IPS-20b (cell line): ENCODE data around the gene PRKACB.
"Not testable (repeated sequence)": the region's sequence is repeated elsewhere in the genome, so short reads cannot be mapped to it uniquely, and the experiment has no call there.

Experiments
- H3K27ac ChIP-seq: one replicate; pipeline ENCODE4 v1.5.1; 2013; ENCODE audit warnings: low read length
- H3K27me3 ChIP-seq: 2 replicates; pipeline ENCODE4 v1.6.1; 2013; ENCODE audit warnings: mild to moderate bottlenecking, low read length, inconsistent platforms; ENCODE audit not compliant: insufficient read depth
- H3K36me3 ChIP-seq: 2 replicates; pipeline ENCODE4 v1.6.1; 2013; ENCODE audit warnings: low read depth, mild to moderate bottlenecking, inconsistent platforms, low read length, moderate library complexity; ENCODE audit not compliant: insufficient read depth
- H3K4me1 ChIP-seq: 2 replicates; pipeline ENCODE4 v1.6.1; 2013; ENCODE audit warnings: mild to moderate bottlenecking, control low read depth, inconsistent platforms, low read length, moderate library complexity; ENCODE audit not compliant: insufficient read depth
- H3K4me3 ChIP-seq: 2 replicates; pipeline ENCODE4 v1.5.1; 2013; ENCODE audit warnings: mild to moderate bottlenecking, low read length, inconsistent platforms
- H3K9ac ChIP-seq: 2 replicates; pipeline ENCODE4 v1.6.1; 2013; ENCODE audit warnings: low read depth, mild to moderate bottlenecking, inconsistent platforms, low read length, moderate library complexity
- H3K9me3 ChIP-seq: 2 replicates; pipeline ENCODE4 v1.6.1; 2013; ENCODE audit warnings: mild to moderate bottlenecking, low read depth, low read length, inconsistent platforms; ENCODE audit not compliant: insufficient read depth

The PRKACB gene

DNA sequence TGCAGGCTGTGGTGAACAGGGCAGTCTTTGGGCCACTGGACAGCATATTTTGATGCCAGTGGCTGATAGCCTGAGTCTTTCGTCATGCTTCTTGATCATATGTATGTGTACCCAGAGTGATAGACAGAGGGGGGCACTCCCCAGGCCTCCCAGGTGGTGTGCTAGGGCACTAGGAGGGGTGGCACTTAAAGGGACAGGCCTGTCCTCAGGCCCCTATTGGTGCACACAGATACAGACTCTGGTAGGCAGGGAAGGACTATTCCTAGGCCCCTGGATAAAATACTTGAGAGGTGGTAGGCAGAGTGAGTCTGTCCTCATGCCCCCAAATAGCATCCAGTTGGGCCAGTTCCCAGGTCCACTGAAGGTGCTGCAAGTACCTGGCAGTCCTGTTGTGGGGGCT is 80.8 kb downstream of the PRKACB start:
- Histone ChIP-seq H3K4me1 (no peaks in the 10 kb centered on the region), H3K27ac (no peak overlapping the region), H3K36me3 (no peaks in the 10 kb centered on the region)

DNA sequence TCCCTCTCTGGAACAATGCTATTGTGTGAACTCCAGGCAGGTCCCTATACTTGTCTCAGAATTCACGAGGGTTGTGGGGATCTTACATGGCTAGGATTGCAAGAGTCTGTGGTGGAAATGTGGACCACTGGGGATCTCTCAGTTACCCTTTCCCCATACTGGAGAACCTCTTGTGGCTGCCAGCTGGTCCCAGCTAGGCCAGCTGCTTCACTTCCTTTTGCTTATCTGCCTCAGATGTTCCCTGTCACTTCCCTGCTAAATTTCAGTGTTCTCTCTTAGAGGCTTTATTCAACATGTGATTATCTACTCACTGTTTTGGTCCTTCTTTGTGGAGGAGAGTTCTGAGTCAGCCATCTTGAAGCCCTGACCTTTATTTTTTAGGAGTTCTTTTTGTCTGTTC is 81.6 kb downstream of the PRKACB start:
- Histone ChIP-seq H3K27ac (no peak overlapping the region), H3K9me3 (no peaks in the 10 kb centered on the region), H3K4me3 (no peak overlapping the region), H3K4me1 (no peaks in the 10 kb centered on the region), H3K27me3 (no peaks in the 10 kb centered on the region), H3K36me3 (no peaks in the 10 kb centered on the region), H3K9ac (no peak overlapping the region)

More for the DNA sequence above, 80.8 kb downstream of the PRKACB start:
- Histone ChIP-seq H3K9me3 (no peaks in the 10 kb centered on the region), H3K9ac (no peak overlapping the region), H3K27me3 (no peaks in the 10 kb centered on the region), H3K4me3 (no peak overlapping the region)

DNA sequence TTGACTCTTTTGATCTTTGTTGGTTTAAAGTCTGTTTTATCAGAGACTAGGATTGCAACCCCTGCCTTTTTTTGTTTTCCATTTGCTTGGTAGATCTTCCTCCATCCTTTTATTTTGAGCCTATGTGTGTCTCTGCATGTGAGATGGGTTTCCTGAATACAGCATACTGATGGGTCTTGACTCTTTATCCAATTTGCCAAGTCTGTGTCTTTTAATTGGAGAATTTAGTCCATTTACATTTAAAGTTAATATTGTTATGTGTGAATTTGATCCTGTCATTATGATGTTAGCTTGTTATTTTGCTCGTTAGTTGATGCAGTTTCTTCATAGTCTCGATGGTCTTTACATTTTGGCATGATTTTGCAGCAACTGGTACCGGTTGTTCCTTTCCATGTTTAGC is 88.6 kb downstream of the PRKACB start:
- not testable (repeated sequence) for H3K4me3 ChIP-seq, H3K4me1 ChIP-seq, H3K27ac ChIP-seq, H3K9me3 ChIP-seq, H3K9ac ChIP-seq, H3K27me3 ChIP-seq, H3K36me3 ChIP-seq

DNA sequence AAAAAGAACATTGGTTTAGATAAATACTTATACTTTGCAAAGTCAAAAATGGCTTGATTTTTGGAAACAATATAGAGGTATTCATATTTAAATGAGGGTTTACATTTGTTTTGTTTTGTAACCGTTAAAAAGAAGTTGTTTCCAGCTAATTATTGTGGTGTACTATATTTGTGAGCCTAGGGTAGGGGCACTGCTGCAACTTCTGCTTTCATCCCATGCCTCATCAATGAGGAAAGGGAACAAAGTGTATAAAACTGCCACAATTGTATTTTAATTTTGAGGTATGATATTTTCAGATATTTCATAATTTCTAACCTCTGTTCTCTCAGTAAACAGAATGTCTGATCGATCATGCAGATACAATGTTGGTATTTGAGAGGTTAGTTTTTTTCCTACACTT is 92.2 kb downstream of the PRKACB start:
- peaks cover 7% of the 10 kb centered on the region; the same call in 1 of the 2 replicates for H3K36me3 ChIP-seq
- H3K4me1 ChIP-seq = no peaks in the 10 kb centered on the region
- no peak overlapping the region for H3K4me3 ChIP-seq
- H3K9ac ChIP-seq = no peak overlapping the region
- peaks cover 8% of the 10 kb centered on the region; the same call in 1 of the 2 replicates for H3K9me3 ChIP-seq
- H3K27me3 ChIP-seq = no peaks in the 10 kb centered on the region
- no peak overlapping the region for H3K27ac ChIP-seq

DNA sequence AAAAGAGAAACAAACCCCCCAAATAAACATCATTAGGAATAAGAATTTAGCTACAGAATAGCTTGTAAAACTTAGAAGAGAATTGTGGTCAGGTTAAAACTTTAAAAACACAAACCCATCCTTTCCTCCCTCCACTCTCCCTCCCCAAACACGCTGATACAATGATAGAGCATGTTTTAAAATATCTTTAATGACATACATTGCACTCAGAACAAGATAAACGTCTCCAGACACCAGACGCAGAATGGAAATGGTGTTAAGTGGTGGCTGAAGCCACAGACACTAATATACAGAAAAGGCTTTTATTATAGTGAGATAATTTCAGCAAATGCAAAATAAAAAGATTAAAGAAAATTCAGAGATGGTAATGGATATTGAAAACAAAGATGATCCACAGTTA is 98.6 kb downstream of the PRKACB start:
- Histone ChIP-seq H3K4me3 (no peak overlapping the region), H3K27ac (no peak overlapping the region), H3K9ac (no peak overlapping the region), H3K27me3 (no peaks in the 10 kb centered on the region), H3K4me1 (no peaks in the 10 kb centered on the region), H3K36me3 (no peaks in the 10 kb centered on the region), H3K9me3 (no peaks in the 10 kb centered on the region)

DNA sequence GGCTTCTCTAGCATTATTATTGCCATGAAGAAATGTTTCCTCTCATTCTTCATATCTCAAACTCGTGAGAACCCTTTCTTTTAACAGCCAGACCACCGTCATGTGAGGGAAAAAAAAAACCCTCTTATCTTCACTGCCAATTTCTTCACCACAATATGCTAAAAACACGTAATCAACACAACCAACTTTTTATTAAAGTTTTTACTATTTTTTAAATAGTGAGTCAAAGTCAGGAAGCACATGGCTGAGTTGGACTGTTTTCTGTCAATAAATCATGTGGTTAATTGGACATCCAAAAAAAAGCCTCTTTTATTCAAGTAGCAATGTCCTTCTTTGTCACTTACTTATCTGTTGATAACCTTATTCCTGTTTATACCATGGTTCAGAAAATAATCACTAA is 101.5 kb downstream of the PRKACB start:
- Histone ChIP-seq H3K4me3 (no peak overlapping the region), H3K9ac (no peak overlapping the region), H3K4me1 (no peaks in the 10 kb centered on the region), H3K9me3 (no peaks in the 10 kb centered on the region; the same call in 1 of the 2 replicates), H3K36me3 (no peaks in the 10 kb centered on the region), H3K27me3 (no peaks in the 10 kb centered on the region), H3K27ac (no peak overlapping the region)

DNA sequence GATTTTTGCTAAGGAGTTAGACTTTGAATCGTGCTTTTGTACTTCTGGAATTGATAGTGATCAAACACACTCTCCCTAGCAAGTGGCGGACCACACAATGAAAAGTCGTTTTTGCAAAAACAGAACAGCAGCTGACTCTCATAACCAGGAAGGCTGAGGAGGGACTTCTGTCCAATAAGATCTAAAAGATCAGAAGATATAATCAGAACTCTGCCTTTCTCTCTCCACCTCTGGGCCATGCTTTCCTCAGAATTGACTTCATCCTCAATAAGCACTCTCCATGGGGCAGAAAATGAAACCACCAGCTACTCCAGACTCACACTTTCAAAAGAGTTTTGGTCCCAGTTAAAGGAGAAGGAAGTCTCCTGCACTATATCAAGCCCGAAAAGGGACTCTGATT is 102.1 kb downstream of the PRKACB start:
- Histone ChIP-seq H3K27me3 (no peaks in the 10 kb centered on the region), H3K9ac (no peak overlapping the region), H3K27ac (no peak overlapping the region), H3K4me1 (no peaks in the 10 kb centered on the region), H3K4me3 (no peak overlapping the region), H3K9me3 (no peaks in the 10 kb centered on the region; the same call in 1 of the 2 replicates), H3K36me3 (no peaks in the 10 kb centered on the region)

DNA sequence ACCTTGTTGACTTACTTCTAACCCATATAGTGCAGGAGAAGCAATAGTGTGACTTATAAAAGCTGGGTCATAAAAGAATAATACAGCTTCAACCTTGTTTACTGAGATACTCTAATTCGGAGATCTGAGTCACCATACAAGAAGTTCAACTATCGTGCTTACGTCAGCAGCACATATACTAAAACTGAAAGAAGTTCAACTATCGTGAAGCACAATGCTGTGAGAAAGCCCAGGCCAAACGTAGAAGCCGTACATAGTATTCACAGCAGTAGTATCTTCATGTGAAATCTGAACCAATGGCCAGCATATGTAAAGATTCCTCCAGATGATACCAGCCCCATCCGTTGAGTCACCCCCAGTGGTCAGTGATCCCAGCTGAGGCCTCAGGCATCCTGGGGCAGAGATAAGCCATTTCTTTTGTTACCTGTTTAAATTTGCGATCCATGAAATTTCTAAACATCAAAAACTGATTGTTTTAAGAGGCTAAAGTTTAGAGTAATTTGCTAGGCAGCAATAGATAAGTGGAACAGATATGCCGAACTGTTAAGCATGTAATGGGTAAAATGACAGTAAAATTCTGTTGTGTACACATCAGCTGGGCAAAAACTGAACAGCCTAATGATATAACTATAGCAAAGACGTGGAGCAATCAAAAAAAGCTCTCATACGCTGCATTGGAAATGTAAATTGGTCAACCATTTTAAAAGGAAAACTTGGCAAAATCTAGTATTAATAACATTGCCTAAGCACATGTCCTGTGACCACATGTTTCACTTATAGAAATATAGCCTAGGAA is 103.6 kb downstream of the PRKACB start:
- Histone ChIP-seq H3K4me1 (no peaks in the 10 kb centered on the region), H3K27me3 (no peaks in the 10 kb centered on the region), H3K36me3 (no peaks in the 10 kb centered on the region), H3K27ac (no peak overlapping the region), H3K9ac (no peak overlapping the region), H3K4me3 (no peak overlapping the region), H3K9me3 (no peaks in the 10 kb centered on the region; the same call in 1 of the 2 replicates)

DNA sequence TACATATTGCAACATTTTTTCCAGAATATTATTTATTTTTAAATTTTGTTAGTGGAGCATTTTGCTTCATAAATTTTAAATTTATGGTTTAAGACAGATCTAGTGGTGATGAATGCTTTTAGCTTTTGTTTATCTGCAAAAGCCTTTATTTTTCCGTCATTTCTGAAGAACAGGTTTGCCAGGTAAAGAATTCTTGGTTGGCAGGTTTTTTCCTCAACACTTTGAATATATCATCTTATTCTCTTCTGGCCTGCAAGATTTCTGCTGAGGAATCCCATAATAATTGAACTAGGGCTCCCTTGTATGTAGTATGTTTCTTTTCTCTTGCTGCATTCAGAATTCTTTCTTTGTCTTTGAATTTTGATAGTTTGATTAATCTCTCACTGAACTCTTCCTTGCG is 106.6 kb downstream of the PRKACB start:
- no peak overlapping the region for H3K9ac ChIP-seq
- H3K4me3 ChIP-seq = no peak overlapping the region
- H3K9me3 ChIP-seq = no peaks in the 10 kb centered on the region; the same call in 1 of the 2 replicates
- no peaks in the 10 kb centered on the region for H3K27me3 ChIP-seq
- no peak overlapping the region for H3K27ac ChIP-seq
- peaks cover 13% of the 10 kb centered on the region; the same call in 1 of the 2 replicates for H3K4me1 ChIP-seq
- no peaks in the 10 kb centered on the region for H3K36me3 ChIP-seq

DNA sequence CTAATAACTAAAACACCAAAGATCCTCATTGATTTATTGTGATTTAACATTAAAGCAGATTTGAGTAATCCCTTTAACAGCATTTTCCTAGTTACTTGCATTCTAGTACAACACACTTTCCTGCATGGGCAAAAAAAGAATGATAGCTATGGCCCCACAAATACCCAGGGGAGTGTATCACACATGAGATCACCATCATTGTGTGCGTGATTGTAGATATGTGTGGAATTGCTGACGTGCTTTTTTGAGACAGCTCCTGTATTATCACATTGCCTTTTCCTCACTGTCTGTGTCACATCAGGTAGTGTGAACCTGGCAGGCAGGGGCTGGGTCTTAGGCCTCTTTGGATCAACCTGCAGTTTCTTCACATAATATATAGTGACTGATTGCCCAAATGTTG is 109.0 kb downstream of the PRKACB start:
- Histone ChIP-seq H3K27me3 (no peaks in the 10 kb centered on the region), H3K36me3 (no peaks in the 10 kb centered on the region), H3K9ac (no peak overlapping the region), H3K4me3 (no peak overlapping the region), H3K27ac (no peak overlapping the region), H3K4me1 (peaks cover 13% of the 10 kb centered on the region; the same call in 1 of the 2 replicates), H3K9me3 (no peaks in the 10 kb centered on the region; the same call in 1 of the 2 replicates)

DNA sequence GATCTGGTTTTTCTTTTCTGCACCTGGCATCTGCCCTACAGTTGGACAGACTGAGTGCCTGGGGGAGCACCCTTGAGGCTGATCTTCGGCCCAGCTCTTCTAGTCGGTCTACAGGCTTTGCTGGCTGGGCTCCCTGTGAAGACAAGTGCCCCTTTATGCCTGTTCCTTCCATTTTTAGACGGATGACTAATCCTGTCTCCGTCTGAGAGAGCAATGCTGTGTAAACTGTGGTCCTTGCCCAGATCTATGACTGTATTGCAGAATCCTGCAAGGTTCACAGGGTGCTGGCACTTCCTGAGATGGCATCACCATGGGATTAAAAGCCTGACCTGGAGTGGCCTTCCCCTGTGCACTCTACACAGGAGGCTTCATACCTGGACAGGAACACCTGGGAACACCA is 109.8 kb downstream of the PRKACB start:
- H3K4me1 ChIP-seq = peaks cover 13% of the 10 kb centered on the region; the same call in 1 of the 2 replicates

DNA sequence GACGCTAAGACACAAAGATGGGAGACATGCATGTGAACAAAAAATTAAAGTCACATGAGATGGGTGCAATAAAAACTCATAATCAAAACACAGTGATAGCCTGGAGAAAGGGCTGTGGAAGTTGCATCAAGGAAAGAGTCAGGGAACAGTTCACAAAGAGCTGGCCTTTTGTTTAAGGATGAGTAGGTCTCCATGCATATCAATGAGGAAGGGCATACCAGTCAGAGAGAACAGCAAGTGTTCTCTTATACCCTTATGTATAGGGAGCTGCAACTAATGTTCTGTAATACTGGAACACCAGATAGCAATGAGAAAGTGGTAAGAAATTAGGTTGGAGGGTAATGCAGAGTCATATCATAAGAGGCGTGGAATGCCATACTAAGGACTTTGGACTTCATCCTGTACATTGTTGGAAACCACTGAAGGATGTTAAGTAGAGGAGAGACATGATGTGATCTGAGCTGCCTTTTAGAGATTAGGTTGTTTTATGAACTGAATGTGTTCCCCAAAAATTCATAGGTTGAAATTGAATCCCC is 110.7 kb downstream of the PRKACB start:
- no peak overlapping the region for H3K4me3 ChIP-seq
- H3K9ac ChIP-seq = no peak overlapping the region
- no peaks in the 10 kb centered on the region for H3K27me3 ChIP-seq
- no peaks in the 10 kb centered on the region for H3K36me3 ChIP-seq
- no peaks in the 10 kb centered on the region; the same call in 1 of the 2 replicates for H3K9me3 ChIP-seq
- H3K27ac ChIP-seq = no peak overlapping the region
- H3K4me1 ChIP-seq = peaks cover 13% of the 10 kb centered on the region; the same call in 1 of the 2 replicates

More for the DNA sequence above, 109.8 kb downstream of the PRKACB start:
- no peaks in the 10 kb centered on the region for H3K27me3 ChIP-seq
- H3K4me3 ChIP-seq = no peak overlapping the region
- no peaks in the 10 kb centered on the region; the same call in 1 of the 2 replicates for H3K9me3 ChIP-seq
- H3K9ac ChIP-seq = no peak overlapping the region
- no peaks in the 10 kb centered on the region for H3K36me3 ChIP-seq
- H3K27ac ChIP-seq = no peak overlapping the region
